Endothelial cell of umbilical vein (primary cell): Measurements from ENCODE around the gene TLCD5. TPM values are rescaled to one million over a fixed set of nuclear protein-coding genes. Genes with fewer than 3 reads are reported as not detected.
A peak's percentile ranks its signal among the peaks of the same experiment; 100 is the strongest.

ENCODE experiments used
- BruUV-seq: library from RNA; stranded (reverse); fragments of 400-500 nt; replicated peaks from 2 replicates; lab custom pipeline; 2021; lab: Mats Ljungman, UMichigan
- CTCF ChIA-PET: fragments of 300-600, 350-600 bp; sonication (Branson Sonifier 250); formaldehyde crosslinking; loops from one replicate; lab custom pipeline; 2021; ENCODE audit warnings: antibody characterized with exemption, inconsistent platforms; lab: Charles Lee
- POLR2A ChIA-PET: fragments of 300-600, 350-600 bp; sonication (Branson Sonifier 250); formaldehyde crosslinking; loops from one replicate; lab custom pipeline; 2021; ENCODE audit warnings: antibody characterized with exemption, inconsistent platforms; lab: Charles Lee
- DNase-seq: peaks from one replicate; pipeline ENCODE4 v3.0.0-alpha.2; 2011; ENCODE audit warnings: low read depth, low spot score
- FAIRE-seq: peaks from 2 replicates; lab custom pipeline; 2011; peaks lifted over from hg19 to GRCh38; lab: Jason Lieb, UNC
- H2AFZ ChIP-seq: 2 replicates; pipeline ENCODE4 v1.6.0; 2012; ENCODE audit warnings: low read depth, low read length, control low read depth, inconsistent platforms
- H3K27ac ChIP-seq: 2 replicates; pipeline ENCODE4 v1.5.1; 2011; ENCODE audit warnings: low read depth, mild to moderate bottlenecking, control low read depth, low read length, moderate library complexity; ENCODE audit not compliant: insufficient read depth
- H3K27me3 ChIP-seq, 2 experiments: 2 replicates each; pipeline versions ENCODE4 v1.6.0 to v1.6.1; 2011; ENCODE audit warnings: low read length in 2 of 2, mixed read lengths in 1 of 2; ENCODE audit not compliant: control insufficient read depth in 2 of 2, insufficient read depth in 2 of 2
- H3K36me3 ChIP-seq, 2 experiments: 2 replicates in 1 of 2; 3 replicates in 1 of 2; pipeline ENCODE4 v1.5.1; 2011; ENCODE audit warnings: low read length in 2 of 2, mild to moderate bottlenecking in 1 of 2, moderate library complexity in 1 of 2; ENCODE audit not compliant: control insufficient read depth in 2 of 2, insufficient read depth in 2 of 2; ENCODE audit errors: extremely low read depth in 1 of 2
- H3K4me1 ChIP-seq: 3 replicates; pipeline ENCODE4 v1.5.1; 2011; ENCODE audit warnings: mild to moderate bottlenecking, low read length; ENCODE audit not compliant: control insufficient read depth, insufficient read depth; ENCODE audit errors: extremely low read depth
- H3K4me2 ChIP-seq: 2 replicates; pipeline ENCODE4 v1.6.1; 2011; ENCODE audit warnings: low read length, control low read depth, mixed read lengths; ENCODE audit not compliant: insufficient read depth
- H3K4me3 ChIP-seq, 3 experiments: fragments of 200-600 bp in 1 of 3; sonication (generic), shearing (Covaris generic) in 1 of 3; replicated peaks in 1 of 3; 2 replicates each; pipeline ENCODE4 v1.5.1; 2011 to 2016; ENCODE audit warnings: control low read depth in 3 of 3, low read length in 3 of 3, mild to moderate bottlenecking in 2 of 3, inconsistent platforms in 1 of 3, low read depth in 1 of 3, moderate library complexity in 1 of 3; ENCODE audit not compliant: insufficient read depth in 1 of 3
- H3K79me2 ChIP-seq: 2 replicates; pipeline ENCODE4 v1.6.0; 2012; ENCODE audit warnings: low read length, inconsistent platforms; ENCODE audit not compliant: control insufficient read depth, insufficient read depth
- H3K9ac ChIP-seq: replicated peaks from 2 replicates; pipeline ENCODE3; 2011; ENCODE audit warnings: low read length, control low read depth; ENCODE audit not compliant: insufficient read depth; ENCODE audit errors: extremely low read depth
- H3K9me1 ChIP-seq: replicated peaks from 3 replicates; pipeline ENCODE4 v1.6.0; 2011; ENCODE audit warnings: mild to moderate bottlenecking, low read length; ENCODE audit not compliant: control insufficient read depth, insufficient read depth; ENCODE audit errors: extremely low read depth
- H3K9me3 ChIP-seq: replicated peaks from 2 replicates; pipeline ENCODE4 v1.5.1; 2012; ENCODE audit warnings: low read length, inconsistent platforms; ENCODE audit not compliant: control insufficient read depth, insufficient read depth
- H4K20me1 ChIP-seq: replicated peaks from 2 replicates; pipeline ENCODE3; 2011; ENCODE audit warnings: mild to moderate bottlenecking, low read length; ENCODE audit not compliant: control insufficient read depth, insufficient read depth; ENCODE audit errors: extremely low read depth
- EZH2 ChIP-seq: IDR thresholded peaks from 2 replicates; pipeline ENCODE4 v1.6.1; 2012; ENCODE audit warnings: borderline replicate concordance, low read depth, mild to moderate bottlenecking, moderate library complexity, low read length, inconsistent platforms; ENCODE audit not compliant: severe bottlenecking
- FOS ChIP-seq: IDR thresholded peaks from 2 replicates; pipeline ENCODE4 v1.6.1; 2011; ENCODE audit warnings: mild to moderate bottlenecking, low read length, moderate library complexity, borderline replicate concordance; ENCODE audit not compliant: insufficient read depth
- GATA2 ChIP-seq: IDR thresholded peaks from 2 replicates; pipeline ENCODE4 v1.7.0; 2011; ENCODE audit warnings: low read depth, mild to moderate bottlenecking, moderate library complexity, mixed read lengths, low read length; ENCODE audit not compliant: insufficient read length, insufficient read depth
- POLR2A ChIP-seq: IDR thresholded peaks from 2 replicates; pipeline ENCODE4 v1.6.1; 2012; ENCODE audit warnings: low read depth, mild to moderate bottlenecking, control low read depth, low read length
- POLR2AphosphoS5 ChIP-seq: IDR thresholded peaks from 2 replicates; pipeline ENCODE4 v1.6.1; 2012; ENCODE audit warnings: low read depth, mild to moderate bottlenecking, control low read depth, low read length, moderate library complexity; ENCODE audit not compliant: insufficient read depth
- dilution Hi-C: fragments of 300-500 bp; cut with MboI; formaldehyde crosslinking; loops from one replicate; pipeline ENCODE4 v1.15.0; 2019; ENCODE audit warnings: low sequenced_read_pairs; ENCODE audit not compliant: extremely low pct_ligation_motif_present
- intact Hi-C: fragments of 100-400 bp; cut with micrococcal nuclease; formaldehyde crosslinking; loops from one replicate; pipeline ENCODE4 v1.10.0; 2022
- polyA plus RNA-seq, 4 experiments: library from polyadenylated mRNA; depleted of rRNA in 3 of 4; stranded (reverse) in 3 of 4; unstranded in 1 of 4; fragments of >200 nt; gene quantifications; 2 replicates each; pipeline versions ENCODE4 v1.2.1 to v1.2.3, GENCODE V29; 2011 to 2012; ENCODE audit warnings: missing spikeins in 1 of 4
- total RNA-seq: library from RNA; stranded (reverse); gene quantifications from 2 replicates; pipeline ENCODE4 v1.2.3, GENCODE V29; 2021
- TF ChIP-seq, protein P1 (sequence below): IDR thresholded peaks from 2 replicates; pipeline ENCODE4 v1.6.1; 2011; ENCODE audit not compliant: insufficient read depth, insufficient read length
- TF ChIP-seq, protein P2 (sequence below), 2 donors: IDR thresholded peaks; 1 replicate in 1 of 2; 2 replicates in 1 of 2; pipeline ENCODE4 v1.5.1; 2011; ENCODE audit warnings: low read length in 2 of 2, mild to moderate bottlenecking in 2 of 2, moderate library complexity in 2 of 2, control low read depth in 1 of 2, inconsistent platforms in 1 of 2, low read depth in 1 of 2; ENCODE audit not compliant: insufficient read depth in 1 of 2; ENCODE audit errors: extremely low read depth in 1 of 2

TLCD5 gene
- total and polyA plus RNA-seq, 2 donors (not counting 3 experiments of a cell fraction or from before 2014, with no cell fraction given): 6.3 to 9.7 TPM

- no TSS peak for BruUV-seq
- Histone ChIP-seq H3K36me3 (no peaks in the 10 kb centered on the region), H3K79me2 (peaks cover 99% of the 10 kb centered on the region), H3K9ac (no peak overlapping the region), H3K9me1 (no peaks in the 10 kb centered on the region), H2AFZ (no peak overlapping the region), H4K20me1 (peaks cover 13% of the 10 kb centered on the region), H3K27ac (no peak overlapping the region), H3K4me3 (no peak overlapping the region), H3K9me3 (no peaks in the 10 kb centered on the region), H3K4me1 (peaks cover 59% of the 10 kb centered on the region), H3K27me3 (no peaks in the 10 kb centered on the region), H3K4me2 (peak overlapping the region; percentile 21)
- POLR2A ChIA-PET: interaction anchor here (0.7 kb wide), 1 partner anchor 56 kb away, joined by 4 read pairs; no protein-coding TSS in a partner anchor
- intact Hi-C loops (no loop called here), dilution Hi-C loops (loop anchor here (10.0 kb wide), 1 partner anchor 70 kb away; no protein-coding TSS in a partner anchor)
- CTCF ChIA-PET: no interaction called here
- peak; percentile 83 for TF ChIP-seq GATA2
- TF ChIP-seq FOS: no peak
- TF ChIP-seq POLR2AphosphoS5: peak; percentile 33
- no peak for DNase-seq
- FAIRE-seq: no peak
Observed at GRCh38 chr11:120344302-120345004, 19.4 kb downstream of the TLCD5 start.

GRCh38 chr11:120346233-120346632, 21.1 kb downstream of the TLCD5 start:
- BruUV-seq: no TSS peak
- no peak for TF ChIP-seq POLR2A
- TF ChIP-seq EZH2: no peak
- TF ChIP-seq, protein P1, sequence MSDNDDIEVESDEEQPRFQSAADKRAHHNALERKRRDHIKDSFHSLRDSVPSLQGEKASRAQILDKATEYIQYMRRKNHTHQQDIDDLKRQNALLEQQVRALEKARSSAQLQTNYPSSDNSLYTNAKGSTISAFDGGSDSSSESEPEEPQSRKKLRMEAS: no peak
- TF ChIP-seq, protein P2, sequence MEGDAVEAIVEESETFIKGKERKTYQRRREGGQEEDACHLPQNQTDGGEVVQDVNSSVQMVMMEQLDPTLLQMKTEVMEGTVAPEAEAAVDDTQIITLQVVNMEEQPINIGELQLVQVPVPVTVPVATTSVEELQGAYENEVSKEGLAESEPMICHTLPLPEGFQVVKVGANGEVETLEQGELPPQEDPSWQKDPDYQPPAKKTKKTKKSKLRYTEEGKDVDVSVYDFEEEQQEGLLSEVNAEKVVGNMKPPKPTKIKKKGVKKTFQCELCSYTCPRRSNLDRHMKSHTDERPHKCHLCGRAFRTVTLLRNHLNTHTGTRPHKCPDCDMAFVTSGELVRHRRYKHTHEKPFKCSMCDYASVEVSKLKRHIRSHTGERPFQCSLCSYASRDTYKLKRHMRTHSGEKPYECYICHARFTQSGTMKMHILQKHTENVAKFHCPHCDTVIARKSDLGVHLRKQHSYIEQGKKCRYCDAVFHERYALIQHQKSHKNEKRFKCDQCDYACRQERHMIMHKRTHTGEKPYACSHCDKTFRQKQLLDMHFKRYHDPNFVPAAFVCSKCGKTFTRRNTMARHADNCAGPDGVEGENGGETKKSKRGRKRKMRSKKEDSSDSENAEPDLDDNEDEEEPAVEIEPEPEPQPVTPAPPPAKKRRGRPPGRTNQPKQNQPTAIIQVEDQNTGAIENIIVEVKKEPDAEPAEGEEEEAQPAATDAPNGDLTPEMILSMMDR (IDR thresholded peaks at IDR 0.05; ENCODE audit: extremely low read depth in 1 of 2, insufficient read depth in 1 of 2, low read depth in 1 of 2, low read length in 2 of 2): no peak
- TF ChIP-seq GATA2: no peak
- no peak for TF ChIP-seq FOS
- TF ChIP-seq POLR2AphosphoS5: no peak
- H3K4me2 ChIP-seq: no peak overlapping the region
- no peaks in the 10 kb centered on the region for H3K9me3 ChIP-seq
- intact Hi-C loops (no loop called here), dilution Hi-C loops (loop anchor here (10.0 kb wide), 1 partner anchor 69 kb away; no protein-coding TSS in a partner anchor)
- ChIA-PET POLR2A (no interaction called here), CTCF (no interaction called here)
- H3K4me3 ChIP-seq: no peak overlapping the region
- H3K79me2 ChIP-seq: peaks cover 98% of the 10 kb centered on the region
- no peak overlapping the region for H3K27ac ChIP-seq
- H3K27me3 ChIP-seq: no peaks in the 10 kb centered on the region
- no peaks in the 10 kb centered on the region for H3K36me3 ChIP-seq
- H3K9me1 ChIP-seq: no peaks in the 10 kb centered on the region
- DNase-seq (no peak), FAIRE-seq (no peak)
- peaks cover 45% of the 10 kb centered on the region for H3K4me1 ChIP-seq
- no peak overlapping the region for H2AFZ ChIP-seq
- H4K20me1 ChIP-seq: peaks cover 13% of the 10 kb centered on the region
- H3K9ac ChIP-seq: no peak overlapping the region
